HG02970 (cell line): Measurements from ENCODE around the gene EWSR1.

ENCODE experiments used
- ATAC-seq: cut with Tn5 transposase; IDR thresholded peaks from one replicate; pipeline ENCODE4 v1.9.1; 2021; ENCODE audit warnings: mild to moderate bottlenecking, moderate library complexity, moderate number of reproducible peaks; ENCODE audit not compliant: unreplicated experiment, low FRiP score

The EWSR1 gene

DNA sequence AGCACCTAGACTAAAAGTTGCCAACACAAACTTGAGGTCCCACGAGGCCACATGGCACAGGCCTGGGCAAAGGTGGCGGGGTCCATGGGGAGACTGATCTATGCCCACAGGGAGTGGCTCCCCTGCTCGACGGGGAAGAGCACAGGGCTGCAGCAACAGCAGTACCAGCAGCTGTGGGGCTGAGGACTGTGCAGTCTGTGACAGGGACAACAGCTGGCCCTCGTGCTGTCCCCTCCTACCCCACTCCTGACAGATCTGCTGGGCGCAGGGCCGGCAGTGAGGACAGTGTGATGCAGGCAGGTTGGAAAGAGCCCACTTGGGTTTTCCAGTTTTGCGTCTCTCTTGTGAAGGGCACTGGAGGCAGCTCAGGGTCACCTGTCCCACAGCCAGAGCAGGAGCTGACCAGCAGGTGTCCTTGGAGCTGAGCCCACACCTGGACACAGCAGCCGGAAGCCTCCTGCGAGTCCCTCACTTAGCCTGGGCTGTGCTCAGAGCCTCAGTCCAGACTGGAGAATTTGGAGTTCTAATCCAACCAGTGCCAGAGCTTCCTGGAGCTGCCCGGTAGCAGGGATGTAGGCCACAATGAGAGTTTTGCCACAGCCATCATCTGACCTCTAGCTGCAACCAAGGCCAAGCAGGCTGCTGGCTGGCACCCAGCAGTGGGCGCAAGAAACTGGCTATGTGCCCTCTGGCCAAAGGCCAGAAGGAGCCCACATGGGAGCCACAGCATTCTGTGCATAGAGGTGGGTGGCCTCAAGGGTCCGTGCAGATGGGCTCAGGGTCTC is 34.8 kb downstream of the EWSR1 start:
- no peak for ATAC-seq

DNA sequence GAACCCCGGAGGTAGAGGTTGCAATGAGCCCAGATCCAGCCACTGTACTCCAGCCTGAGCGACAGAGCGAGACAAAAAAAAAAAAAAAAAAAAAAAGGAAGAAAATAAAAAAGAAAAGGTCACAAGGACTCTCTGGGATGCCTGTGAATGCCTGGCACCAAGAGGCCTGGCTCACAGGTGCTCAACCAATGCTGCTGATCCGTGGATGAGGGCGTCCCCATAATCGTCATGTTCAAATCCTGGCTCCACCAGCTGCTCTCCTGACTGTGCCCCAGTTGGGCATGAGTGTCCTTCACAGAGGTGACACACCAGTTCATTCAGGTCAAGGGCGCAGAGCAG is 37.7 kb downstream of the EWSR1 start:
- no peak for ATAC-seq

DNA sequence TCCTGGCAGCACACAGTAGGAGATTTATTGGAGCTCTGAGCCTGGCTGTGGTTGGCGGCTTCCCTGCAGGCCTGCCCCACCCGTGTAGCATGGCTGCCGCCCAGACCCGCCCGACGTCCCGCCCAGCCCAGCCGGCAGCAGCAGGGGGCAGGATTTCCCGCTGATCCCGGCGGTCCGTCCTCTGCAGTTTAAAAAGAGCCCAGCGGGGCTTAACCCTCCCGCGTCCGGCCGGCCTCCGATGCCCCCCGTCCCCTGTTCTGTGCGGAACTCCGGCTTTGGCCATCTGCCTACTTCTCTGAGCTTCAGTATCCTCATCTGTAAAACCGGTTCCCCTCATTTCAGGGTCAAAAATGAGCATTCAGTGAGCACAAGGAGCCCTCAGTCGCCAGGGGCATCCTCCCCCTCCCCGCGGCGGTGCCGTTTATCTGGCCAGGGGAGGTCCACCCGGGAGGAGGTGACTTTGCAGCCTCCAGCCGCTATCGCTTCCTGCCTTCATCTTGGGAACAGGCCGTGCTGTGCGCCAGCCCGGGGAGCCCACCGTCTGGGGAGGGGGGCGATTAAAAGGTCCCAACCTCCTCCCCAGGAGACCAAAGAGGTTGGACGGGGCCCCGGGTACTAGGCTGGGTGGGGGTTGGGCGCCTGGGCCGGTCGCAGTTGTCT is 38.2 kb downstream of the EWSR1 start, which contains the start of gene GAS2L1:
Gene GAS2L1, plus strand, starts transcription at position 476 of the 660 bp plus-strand sequence. CDS start 1,456 bp downstream, outside the sequence.
- ATAC-seq = no peak

DNA sequence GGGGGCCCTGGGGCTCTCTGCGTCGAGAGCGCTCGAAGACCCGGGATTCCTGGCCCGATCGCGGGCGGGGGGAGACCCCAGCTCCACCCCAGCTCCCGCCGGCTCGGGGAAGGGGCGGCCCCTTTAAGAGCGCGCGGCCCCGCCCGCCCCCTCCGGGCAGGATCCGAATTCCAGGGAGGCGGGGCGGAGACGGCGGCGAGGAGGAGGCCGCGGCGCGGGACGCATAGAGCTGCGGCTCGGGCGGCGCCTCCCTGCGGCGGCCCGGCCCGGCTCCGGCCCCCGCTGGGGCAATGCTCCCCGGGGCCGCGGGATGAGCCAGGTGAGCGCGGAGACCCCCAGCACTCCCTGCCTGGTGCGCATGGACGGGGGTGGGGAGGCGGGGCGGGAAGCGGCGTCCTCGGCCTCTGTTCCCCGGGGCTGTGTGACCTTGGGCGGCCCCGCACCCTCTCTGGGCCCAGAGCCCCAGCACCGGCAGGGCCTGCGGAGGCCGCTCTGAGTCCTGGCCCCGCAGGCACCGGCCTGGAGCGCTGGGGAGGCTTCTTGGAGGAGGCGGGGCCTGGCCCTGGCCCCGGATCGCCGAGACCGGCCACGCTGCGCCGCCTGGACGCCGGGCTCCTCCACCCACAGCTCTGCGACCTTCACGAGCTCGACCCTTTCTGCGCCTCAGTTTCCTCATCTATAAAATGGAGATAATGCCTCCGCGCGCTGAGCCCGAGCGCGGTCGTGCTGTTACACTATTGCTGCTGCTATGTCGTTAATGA is 38.9 kb downstream of the EWSR1 start:
- ATAC-seq = no peak

DNA sequence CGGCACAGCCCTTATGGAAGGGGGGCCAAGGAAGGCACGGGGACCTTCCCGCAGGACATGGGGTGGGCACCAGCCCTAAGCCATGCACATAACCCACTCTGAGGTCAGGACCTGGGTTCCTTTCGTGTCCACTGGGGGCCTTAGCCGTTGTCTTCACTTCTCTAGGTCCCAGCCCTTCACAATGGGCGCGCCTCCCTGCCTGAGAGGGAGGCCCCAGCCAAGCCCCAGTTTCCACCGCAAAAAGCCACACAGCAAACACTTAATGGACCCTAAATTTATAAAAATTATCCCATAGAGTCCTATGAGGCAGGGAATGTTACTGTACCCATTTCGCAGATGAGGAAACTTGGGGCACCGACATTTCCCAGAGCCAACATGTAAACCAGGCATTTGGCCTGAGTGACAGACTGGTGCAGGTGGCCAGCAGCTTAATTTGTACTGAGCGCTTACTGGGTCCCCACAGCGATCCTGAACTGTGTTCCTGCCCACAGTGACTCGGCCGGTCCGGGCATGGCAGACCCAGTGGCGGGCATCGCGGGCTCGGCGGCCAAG is 39.6 kb downstream of the EWSR1 start:
- no peak for ATAC-seq

DNA sequence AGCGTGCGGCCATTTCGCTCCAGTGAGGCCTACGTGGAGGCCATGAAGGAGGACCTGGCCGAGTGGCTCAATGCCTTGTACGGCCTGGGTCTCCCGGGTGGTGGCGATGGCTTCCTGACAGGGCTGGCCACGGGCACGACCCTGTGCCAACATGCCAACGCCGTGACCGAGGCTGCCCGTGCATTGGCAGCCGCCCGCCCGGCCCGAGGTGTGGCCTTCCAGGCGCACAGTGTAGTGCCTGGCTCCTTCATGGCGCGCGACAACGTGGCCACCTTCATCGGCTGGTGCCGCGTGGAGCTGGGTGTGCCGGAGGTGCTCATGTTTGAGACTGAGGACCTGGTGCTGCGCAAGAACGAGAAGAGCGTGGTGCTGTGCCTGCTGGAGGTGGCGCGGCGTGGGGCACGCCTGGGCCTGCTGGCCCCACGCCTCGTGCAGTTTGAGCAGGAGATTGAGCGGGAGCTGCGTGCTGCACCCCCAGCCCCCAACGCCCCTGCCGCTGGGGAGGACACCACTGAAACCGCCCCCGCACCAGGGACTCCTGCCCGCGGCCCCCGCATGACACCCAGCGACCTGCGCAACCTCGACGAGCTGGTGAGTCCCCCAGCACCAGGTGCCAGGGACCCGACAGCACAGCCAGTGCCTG is 40.2 kb downstream of the EWSR1 start:
- no peak for ATAC-seq

DNA sequence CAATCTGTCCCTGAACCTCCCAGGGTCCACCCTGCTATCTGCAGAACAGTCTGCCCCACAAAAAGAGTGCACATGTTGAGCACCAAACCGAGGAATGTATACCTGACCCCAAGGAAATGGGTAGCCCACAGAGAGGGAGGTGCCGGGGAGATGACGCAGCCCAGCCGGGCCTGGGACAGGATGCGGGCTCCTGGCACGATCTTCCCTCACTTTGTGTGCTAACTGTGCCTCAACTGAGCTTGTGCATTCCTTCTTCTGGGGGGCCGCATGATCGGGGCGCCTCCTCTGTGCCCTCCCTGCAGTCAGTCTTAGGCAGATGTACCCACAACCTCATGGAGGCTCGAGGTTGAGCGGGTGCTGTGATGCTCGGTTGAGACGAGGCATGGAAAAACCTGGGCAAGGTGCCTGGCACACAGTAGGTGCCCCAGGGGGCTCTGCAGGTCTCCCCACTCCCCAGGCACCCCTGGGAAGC is 40.8 kb downstream of the EWSR1 start:
- ATAC-seq = no peak

DNA sequence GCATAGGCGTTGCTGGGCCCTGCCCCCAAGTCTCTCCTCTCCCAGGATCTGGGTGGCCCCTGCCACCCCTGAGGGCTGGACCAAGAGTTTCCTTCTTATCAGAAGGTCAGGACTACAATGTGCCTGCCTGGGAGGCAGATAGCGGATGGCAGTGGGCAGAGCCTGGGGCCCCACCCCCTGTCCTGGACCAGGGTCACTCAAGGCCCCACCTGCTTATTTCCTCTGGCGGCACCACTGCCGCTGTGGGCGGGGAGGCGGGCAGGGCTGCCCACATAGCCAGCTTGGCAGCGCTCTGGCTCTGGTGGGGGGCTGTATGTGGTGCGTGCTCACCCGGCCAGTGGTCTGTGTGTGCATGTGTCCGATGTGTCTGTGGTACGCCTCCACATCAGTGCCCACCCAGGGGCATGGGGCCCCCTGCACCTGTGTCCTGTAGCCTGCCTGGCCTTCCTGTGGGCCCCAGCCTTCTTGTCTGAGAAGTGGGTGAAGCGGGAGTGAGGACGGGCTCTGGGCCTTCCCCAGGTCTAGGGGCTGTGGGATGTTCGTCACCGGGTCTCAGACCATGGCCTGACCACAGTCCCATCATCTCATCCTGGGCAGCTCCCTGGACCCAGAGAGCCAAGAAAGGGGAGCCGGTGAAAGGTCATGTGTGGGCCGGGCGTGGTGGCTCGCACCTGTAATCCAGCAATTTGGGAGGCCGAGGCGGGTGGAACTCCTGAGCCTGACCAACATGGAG is 41.4 kb downstream of the EWSR1 start:
- no peak for ATAC-seq

DNA sequence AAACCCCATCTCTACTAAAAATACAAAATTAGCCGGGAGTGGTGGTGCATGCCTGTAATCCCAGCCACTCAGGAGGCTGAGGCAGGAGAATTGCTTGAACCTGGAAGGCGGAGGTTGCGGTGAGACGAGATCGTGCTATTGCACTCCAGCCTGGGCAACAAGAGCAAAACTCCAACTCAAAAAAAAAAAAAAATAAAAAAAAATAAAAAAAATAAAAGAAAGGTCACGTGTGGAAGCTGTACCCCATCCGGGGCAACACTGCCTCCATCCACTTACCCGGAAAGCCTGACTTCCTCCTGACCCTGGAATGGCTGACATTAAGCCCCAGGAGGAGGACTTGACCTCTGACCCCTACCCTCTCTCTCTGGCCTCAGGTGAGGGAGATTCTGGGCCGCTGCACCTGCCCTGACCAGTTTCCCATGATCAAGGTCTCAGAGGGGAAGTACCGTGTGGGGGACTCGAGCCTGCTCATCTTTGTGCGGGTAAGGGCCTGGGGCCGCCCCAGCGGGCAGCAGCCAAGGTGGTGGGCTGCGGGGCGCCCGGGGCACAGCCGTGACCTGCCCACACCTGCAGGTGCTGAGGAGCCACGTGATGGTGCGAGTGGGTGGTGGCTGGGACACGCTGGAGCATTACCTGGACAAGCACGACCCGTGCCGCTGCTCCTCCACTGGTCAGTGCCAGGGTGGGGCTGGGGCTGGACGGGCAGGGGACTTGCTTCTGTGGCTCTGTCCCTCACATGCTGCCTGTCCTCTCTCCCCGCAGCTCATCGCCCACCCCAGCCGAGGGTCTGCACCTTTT is 42.2 kb downstream of the EWSR1 start:
- ATAC-seq = no peak

DNA sequence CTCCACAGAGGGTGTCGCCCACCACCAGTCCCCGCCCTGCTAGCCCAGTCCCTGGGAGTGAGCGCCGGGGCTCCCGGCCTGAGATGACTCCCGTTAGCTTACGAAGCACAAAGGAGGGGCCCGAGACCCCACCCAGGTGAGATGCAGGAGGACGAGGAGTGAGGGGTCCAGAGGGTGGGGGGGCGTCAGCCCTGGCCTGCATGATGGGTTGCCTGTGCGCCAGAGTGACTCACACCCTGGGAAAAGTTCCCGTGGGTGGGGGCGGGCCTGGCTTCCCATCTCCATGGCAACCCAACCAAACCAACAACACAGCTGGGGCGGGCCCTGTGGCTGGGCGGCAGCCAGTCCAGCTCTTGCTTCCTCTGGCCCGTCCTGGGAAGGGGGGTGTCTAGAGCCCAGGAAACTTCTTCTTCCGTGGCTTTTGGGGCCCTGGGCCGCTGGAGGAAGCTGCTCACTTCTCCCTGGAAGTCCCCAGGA is 42.8 kb downstream of the EWSR1 start:
- no peak for ATAC-seq

DNA sequence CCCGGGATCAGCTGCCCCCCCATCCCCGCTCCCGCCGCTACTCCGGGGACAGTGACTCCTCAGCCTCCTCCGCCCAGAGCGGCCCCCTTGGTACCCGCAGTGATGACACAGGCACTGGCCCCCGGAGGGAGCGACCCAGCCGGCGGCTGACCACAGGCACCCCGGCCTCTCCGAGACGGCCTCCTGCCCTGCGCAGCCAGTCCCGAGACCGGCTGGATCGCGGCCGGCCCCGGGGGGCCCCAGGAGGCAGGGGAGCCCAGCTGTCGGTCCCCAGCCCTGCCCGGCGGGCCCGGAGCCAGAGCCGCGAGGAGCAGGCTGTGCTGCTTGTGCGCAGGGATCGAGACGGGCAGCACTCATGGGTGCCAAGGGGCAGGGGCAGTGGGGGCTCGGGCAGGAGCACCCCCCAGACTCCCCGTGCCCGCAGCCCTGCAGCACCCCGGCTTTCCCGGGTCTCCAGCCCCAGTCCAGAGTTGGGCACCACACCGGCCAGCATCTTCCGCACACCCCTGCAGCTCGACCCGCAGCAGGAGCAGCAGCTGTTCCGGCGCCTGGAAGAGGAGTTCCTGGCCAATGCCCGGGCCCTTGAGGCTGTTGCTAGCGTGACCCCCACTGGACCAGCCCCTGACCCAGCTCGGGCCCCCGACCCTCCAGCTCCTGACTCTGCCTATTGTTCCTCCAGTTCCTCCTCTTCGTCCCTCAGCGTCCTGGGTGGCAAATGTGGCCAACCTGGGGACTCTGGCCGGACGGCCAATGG is 43.6 kb downstream of the EWSR1 start:
- ATAC-seq = no peak

DNA sequence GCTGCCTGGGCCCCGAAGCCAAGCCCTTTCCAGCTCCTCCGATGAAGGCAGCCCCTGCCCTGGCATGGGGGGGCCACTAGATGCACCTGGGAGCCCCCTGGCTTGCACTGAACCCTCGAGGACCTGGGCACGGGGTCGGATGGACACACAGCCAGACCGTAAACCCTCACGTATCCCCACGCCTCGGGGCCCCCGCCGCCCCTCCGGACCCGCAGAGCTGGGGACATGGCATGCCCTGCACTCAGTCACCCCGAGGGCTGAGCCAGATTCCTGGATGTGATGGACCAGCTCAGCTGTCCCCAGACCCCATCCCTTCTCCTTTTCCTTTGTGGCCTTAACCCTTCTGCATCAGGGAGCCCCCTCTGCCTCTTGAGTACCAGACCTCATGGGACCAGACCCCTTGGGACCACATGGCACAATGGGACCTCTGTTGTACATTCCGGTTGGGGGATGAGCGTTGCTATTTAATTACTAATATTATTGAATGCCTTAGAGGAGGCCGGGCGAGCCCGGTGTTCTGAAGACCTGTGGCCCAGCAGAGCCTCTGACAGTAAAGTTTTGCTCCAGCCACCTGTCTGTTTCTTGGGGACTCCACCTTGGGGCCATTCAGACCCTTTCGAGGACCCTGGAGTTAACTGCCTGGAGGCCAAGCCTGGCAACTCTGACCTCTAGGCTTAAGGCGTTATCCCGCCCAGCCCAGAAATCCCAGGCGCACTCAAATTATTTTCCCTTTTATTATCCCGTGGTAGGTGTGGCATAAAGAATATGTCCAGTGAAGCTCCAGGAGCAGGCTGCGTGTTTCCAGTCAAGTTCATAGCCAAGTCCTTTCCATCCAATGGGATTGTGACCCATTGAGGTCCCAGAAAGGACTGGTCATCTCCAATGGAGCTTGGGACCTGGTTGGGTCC is 44.4 kb downstream of the EWSR1 start:
- ATAC-seq = no peak

DNA sequence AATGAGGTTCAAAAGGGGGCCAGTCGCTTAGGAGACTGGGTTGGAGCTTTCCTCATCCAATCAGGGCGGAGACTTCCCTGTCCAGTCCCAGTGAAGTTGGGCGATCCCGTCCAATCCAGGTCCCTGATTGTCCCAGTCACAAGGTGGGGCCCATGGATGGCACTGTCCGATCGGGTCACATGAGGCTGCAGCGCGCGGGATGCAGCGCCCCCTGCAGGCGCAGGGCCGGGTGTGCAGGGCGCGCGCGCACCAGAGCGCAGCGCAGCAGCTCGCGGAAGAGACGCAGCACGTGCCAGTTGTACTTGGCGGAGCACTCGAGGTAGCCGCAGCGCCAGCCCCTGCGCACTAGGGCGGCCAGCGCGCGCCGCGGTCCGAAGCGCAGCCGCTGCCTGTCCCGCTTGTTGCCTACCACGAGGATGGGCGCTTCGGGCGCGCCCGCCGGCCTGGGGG is 45.1 kb downstream of the EWSR1 start:
- ATAC-seq = no peak

DNA sequence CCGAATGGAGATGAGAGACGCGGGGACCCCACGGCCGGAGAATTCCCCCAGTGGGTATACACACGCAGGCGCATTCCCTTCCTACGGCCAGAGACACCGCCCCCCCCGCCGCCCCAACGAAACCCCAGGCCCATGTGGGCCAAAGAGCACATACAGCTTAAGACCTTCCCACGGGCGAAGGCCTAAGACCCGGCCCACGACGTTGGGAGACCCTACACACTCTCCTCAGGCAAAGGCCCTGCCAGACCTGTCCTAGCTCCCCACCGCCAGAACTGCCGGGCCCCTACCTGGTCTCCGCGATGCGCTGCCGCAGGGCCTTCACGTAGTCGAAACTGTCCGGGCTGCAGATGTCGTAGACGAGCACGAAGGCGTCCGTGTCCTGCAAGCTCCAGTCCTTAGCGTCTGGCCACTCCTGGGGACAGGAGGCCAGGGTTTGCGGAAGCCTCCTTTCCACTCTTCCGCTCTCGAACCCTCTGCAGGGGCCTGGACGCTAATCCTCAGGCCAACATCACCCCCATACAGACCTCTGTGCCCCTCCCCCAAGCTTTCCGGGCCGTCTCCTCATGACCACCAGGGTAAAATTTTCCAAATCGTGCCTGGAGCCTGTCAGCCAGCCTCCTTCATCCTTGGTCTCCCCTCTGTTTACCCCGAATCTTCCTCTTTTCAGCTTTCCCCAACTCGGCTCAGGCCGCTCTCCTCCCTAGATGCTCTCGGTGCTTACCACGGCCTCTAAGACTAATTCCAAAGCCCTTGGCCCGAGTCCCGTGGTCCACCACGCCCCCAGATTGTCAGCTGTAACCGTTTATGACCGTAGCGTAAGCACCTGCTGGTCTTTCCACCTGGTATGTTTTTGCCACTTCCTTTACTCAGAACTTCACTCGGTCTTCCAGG is 45.8 kb downstream of the EWSR1 start:
- no peak for ATAC-seq

DNA sequence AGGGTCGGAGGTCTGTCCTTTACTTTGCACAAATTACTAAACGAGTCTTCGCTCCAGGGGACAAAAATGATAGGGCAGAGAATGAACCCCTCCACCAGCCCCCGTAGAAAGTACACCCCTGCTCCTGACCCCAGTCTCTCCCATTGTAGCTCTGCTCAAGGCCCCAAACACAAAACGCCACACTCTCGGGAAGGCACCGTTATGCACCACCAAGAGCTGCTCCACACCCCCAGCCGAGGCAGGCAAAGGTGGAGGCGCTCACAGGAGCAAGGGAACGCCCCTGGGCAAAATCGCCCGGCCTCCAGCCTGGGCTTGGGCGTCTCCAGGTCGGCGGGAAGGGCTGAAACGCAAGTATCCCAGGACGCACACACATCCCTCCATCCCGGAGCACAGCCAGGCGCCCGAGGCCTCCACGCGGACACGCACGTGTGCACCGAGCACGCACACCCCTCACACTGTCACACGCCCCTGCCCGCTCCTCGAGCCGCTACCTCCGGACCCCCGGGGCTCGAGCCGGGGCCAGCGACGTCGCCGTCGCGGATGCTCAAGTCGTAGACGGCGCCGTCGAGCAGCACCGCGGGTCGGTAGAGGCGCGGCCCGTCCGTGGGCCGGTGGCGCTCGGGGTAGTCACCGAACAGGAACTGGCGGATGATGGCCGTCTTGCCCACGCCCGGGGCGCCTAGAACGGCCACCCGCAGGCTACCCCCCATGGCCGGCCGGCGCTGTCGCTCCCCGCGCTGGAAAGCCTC is 46.6 kb downstream of the EWSR1 start:
- ATAC-seq = no peak
